GM21528 (cell line): ENCODE measurements around the gene AUTS2.
A peak's percentile ranks its signal among the peaks of the same experiment; 100 is the strongest.

Experiments used
- ATAC-seq: cut with Tn5 transposase; IDR thresholded peaks from one replicate; pipeline ENCODE4 v1.9.1; 2021; ENCODE audit warnings: mild to moderate bottlenecking, moderate library complexity; ENCODE audit not compliant: unreplicated experiment, low FRiP score

The AUTS2 gene

DNA sequence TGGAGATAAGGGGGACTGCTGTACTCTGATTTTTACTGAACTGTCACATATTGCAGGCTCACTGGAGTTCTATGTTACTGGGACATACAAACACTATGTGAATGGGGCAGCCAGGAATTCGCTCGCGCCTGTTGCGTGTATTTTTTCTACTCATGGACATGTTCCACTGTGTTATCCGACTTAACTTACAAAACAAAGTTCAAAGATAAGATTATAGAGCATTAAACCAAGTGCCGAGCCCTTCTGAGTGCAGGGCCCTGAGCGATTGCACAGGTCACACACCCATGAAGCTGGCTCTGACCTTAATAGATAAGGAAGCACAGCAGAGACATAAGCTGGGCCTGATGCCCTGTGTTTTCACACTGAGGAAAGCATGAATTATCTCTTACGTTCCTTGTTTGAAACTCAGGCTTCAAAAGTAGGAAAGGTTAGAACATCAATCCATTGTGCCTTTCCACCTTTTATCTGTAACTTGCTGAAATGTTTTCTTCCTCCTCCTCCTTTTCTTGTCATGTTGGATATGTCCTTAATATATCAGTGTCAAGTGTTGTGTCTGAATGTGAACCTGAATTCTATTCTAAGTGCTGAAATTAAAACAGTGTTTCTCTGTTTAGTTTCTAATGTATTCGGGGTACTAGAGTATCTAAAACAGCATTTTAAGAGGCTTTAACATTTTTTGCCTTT is 273.8 kb downstream of the AUTS2 start:
- ATAC-seq: no peak

DNA sequence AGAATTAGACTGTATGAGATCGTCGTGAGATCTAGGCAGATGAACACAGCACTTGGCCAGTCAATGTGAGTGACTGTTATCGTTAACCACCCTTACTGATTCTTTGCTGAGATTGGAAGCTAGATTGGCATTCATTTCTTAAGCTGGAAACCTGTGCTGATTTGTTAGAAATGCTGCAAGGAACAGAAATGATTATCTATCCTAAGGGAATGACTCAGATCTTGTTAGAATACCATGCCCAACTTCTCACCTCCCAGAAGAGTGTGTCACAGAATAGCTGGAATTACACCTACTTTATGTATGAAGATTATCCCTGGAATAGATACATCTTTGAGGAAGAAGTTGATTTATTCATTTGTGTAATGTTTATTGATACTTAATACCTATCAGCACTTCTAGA is 275.2 kb downstream of the AUTS2 start:
- no peak for ATAC-seq

- no peak for ATAC-seq
Measured at GRCh38 chr7:69878015-69878414, 279.7 kb downstream of the AUTS2 start.

DNA sequence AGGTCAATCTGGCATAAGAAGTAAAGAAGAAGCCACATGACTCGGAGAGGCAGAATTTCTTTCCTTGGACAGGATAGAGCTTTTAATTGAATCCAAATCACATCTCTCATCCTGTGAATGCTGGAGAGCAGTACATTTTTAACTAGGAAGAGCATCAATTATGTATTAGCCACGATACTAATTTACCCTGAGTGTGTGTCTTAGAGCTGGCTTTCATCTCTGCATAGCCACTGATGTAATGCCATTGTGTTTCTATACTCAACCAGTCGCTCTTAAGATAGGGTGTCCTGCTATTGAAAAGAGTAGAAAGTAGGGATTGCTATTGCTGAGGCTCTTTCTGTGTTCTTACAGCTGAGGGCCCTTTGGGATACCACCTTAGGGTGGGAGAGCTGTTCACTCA is 280.3 kb downstream of the AUTS2 start:
- no peak for ATAC-seq

- ATAC-seq: no peak
Measured at GRCh38 chr7:69879989-69880388, 281.7 kb downstream of the AUTS2 start.

GRCh38 chr7:69880840-69881239 is 282.6 kb downstream of the AUTS2 start:
- no peak for ATAC-seq

DNA sequence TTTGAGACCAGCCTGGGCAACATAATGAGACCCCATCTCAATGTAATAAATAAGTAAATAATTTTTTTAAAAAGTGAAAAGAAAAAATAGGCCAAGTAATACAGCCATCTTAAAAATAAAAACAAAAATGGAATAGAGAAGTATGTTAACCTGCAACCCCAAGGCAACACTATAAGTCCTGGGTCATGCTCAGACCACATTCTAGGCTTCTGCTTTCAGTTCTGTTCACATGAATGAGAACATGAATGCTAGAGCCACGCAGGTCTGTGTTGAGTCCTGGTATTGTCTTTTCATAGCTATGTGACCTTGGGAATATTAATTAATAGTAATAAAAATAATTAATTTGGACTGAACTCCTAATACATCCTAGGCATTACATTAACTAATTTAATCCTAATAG is 284.0 kb downstream of the AUTS2 start:
- no peak for ATAC-seq

DNA sequence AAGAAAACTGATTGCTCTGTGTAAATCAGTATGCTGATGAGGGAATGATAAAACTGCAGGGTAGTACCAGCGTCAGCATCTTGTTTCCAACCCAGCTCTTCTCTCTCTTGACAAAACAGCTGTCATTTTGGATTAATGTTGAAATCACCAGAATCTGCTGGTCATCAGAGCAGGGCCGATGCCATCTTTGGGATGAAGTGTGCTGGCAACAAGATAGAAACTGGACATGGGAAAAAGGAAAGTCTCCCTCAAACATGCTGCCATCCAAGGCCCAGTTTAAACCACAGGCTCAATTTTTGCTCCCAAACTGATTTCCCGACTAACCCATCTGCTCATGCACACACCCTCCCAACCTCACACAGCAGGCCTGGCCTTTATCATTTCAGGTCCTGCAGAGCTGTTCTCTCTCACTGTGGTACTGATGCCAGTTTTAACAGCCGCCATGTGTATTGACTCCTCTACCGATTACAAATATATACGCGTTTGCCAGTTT is 285.2 kb downstream of the AUTS2 start:
- ATAC-seq: no peak

DNA sequence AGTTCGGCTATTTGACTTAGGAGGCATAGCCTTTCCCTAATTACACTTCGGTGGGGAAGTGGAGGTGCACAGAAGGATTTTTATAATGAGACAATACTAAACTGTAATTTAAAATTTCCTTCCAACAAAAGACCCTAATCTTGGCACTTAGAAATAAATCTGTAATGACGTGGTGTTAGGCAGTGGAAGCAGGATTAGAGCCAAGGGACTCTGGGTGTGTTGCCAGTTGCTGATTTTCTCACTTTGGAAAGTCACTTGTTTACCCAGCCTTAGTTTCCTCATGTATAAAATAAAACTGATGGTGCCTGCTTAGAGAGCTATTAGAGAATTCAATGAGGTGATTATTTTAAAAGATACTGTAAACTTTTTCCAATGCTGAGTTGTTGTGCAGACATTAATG is 287.2 kb downstream of the AUTS2 start:
- no peak for ATAC-seq

DNA sequence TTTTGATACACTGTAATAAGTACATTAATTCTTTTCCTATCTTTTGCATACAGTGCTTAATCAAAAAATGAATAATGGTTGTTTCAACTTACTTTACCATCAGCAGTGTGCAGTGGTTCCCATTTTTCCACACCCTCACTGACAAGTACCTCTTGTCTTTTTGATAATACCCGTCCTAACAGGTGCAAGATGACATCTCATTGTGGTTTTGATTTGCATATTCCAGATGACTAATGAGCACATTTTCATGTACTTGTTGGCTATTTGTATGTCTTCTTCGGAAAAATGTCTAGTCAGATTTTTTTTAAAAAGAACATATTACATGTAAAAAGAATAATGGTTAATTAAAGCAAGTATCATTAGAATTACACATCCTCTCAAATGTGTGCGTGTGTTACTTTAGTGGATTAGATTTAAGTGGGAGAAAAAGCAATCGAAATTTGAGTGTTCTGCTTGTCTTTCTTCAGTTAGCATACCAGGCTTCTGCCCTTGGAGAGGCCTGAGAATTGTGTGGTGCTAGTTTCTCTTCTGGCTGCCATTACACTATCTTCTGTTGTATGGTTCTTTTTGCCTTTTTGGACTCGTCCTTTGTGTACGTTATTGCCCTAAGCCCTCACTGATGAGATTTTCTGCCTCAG is 291.2 kb downstream of the AUTS2 start:
- peak; percentile 74 for ATAC-seq

DNA sequence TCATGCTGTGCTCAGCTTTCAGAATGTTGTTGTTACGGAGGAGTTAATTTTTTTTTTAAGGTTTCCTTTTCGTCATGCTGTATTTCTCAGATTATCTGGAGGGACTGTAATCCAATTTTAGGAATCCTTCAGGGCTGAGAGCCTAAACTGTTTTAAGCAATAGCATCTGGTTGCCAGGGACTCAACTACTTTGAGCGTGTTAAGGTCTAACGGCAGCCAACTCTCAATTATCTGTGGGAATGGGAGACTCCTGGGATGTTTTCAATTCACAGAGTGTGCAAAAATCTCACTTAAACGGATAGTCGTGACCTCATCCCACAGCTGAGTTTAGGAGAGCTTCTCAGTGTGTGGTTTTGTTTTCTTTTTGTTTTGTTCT is 291.7 kb downstream of the AUTS2 start:
- ATAC-seq: no peak

DNA sequence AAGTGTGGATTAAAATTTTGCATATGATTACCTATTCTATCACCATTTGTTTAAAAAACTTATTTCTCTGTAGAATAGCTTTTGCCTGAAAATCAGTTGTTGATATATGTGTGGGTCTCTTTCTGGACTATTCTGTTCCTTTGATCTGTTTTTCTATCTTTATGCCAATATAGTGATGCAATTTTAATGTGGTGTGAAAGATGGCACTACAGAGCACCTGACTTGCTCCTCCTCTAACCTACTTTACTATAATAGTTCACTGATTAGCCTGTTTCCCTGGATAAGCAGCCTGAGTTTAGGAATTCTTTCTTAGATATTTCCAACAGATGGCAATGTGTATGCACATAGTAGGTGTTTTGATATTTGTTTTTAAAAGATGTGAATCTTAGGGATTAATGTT is 294.5 kb downstream of the AUTS2 start:
- ATAC-seq: no peak

GRCh38 chr7:69893906-69894305 is 295.6 kb downstream of the AUTS2 start:
- ATAC-seq: no peak

GRCh38 chr7:69895446-69895845 is 297.2 kb downstream of the AUTS2 start:
- ATAC-seq: no peak

DNA sequence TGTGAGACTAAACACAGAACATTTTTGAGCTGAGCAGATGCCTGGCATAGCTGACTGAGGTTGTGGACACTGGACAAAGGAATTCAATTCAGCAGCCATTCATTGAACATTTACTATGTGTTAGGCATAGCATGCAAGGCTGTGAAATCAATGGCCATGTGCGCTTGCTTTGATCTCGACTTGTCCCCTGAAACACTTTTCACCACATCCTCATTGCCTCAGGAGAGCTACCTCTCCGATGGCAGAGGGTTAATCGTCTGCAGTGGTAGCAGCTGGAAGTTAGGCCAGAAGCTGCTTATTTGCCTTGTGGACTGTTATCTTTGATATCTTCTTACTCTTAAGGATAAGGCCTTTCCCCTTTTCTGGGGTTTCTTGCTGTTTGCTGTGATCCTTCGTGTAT is 297.8 kb downstream of the AUTS2 start:
- no peak for ATAC-seq

DNA sequence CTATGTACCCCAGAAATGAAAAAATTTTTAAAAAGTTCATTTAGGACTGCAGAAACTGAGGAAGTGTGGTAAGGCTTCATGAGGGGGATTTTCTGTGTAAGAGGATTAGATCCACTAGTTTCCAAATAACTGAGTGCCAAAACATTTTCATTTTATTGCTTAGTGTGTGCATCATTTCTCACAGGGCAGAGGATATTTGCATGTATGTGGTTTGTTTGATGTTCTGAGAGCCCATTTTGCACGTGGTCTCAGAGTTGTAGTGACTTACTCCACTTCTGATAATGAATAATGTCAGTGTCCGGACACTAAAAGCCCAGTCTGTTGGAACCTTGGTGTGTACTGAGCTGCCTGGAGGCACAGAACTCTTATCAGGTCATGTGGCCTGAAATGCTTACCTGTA is 299.9 kb downstream of the AUTS2 start:
- ATAC-seq: peak; percentile 74

DNA sequence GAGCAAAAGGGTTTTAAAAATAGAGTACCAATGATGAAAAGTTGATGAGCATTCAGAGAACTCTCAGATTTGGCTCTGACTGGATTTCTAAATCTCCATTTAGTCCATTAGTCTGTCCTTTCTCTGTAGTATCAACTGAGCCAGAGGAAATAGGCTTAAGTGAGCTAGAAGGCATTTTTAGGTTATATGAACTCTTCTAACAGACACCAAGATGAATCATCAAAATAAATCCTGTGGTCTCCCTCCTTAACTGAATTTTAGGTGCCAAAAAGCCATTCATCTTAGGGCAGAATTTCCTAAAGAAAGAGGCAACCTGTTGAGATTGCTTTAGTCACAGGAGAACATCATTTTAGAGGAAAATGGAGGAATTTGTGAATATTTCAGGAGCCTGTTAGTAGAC is 305.1 kb downstream of the AUTS2 start:
- no peak for ATAC-seq

DNA sequence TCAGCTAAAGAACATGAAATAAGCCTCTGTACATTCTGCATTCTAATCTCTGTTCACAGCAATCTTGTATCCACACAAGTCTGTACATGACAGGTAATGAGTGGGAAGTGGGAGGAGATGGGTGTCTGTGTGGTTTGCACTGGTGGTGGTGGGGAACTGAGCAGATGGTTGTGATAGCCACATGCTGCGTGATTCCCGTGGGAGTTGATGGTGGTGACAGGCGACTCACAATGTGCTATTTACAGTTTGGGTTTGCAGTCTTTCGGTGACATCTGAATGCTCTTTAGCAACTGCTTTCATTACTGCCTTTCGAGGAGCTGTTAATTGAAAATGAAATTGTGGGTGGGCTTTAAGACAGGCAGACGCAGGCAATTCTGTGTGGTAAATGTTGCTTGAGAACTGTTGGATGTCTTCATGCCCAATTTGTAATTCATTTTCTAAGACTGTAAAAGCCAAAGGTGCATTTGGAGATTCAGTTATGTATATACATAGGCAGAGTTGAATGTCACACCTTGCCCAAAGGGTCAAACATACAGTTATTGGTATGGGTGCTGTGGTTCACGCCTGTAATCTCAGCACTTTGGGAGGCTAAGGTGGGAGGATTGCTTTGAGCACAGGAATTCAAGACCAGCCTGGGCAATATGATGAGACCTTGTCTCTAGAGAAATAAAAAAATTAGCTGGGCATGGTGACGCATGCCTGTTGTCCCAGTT is 308.2 kb downstream of the AUTS2 start:
- ATAC-seq: peak; percentile 85

DNA sequence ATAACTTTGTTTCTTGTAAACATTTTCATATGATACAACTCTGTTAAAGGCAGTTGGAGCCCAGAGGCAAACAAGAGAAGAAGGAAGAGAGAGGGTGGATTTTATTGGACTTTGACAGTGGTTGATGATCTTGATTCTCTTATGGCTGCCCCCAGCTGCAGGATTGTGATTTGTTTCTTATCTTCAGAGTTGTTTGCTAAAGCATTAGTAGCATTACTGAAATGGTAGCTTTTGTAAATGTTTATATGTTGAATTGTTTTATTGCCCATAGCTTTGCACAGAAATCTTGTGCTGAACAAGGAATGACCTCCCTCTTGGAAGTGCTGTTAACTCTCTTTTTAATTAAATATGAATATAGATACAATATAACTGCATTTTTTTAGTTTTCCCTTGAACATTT is 309.4 kb downstream of the AUTS2 start:
- no peak for ATAC-seq

DNA sequence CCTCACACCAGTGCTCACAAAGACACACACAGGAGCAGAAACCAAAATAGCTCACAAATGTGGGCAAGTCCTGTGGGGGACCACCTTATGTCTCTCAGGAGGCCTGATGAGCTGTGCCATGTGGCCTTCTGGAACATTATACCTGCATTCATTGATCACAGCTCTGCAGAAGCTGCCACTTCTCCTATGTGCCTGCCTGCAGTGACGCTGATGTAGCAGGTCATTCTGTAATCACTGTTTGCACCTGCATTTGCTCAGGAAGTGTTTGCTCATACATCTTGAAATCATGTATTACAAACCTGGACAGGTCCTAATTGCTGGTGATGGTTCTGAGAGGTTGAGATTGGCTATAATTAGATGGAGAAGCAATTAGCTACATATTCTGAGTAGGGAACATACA is 310.2 kb downstream of the AUTS2 start:
- ATAC-seq: no peak

GRCh38 chr7:69910150-69910549 is 311.9 kb downstream of the AUTS2 start:
- ATAC-seq: no peak

- no peak for ATAC-seq
Measured at GRCh38 chr7:69911337-69911736, 313.1 kb downstream of the AUTS2 start.
